HG03095 (cell line): Measurements from ENCODE around the gene SLC5A2.
"Not testable (repeated sequence)": the region's sequence is repeated elsewhere in the genome, so short reads cannot be mapped to it uniquely, and the experiment has no call there.

Experiments used
- ATAC-seq: cut with Tn5 transposase; IDR thresholded peaks from one replicate; pipeline ENCODE4 v1.9.1; 2021; ENCODE audit warnings: moderate library complexity; ENCODE audit not compliant: unreplicated experiment

SLC5A2 gene

GRCh38 chr16:31483081-31483480, at the start of gene SLC5A2:
SLC5A2 (plus strand) TSS chr16:31483123; CDS start chr16:31483137, 14 bp downstream.
- no peak for ATAC-seq

GRCh38 chr16:31435341-31436220, 47.3 kb upstream of the SLC5A2 start:
- no peak for ATAC-seq

- no peak for ATAC-seq
Observed at GRCh38 chr16:31436221-31437045, 46.5 kb upstream of the SLC5A2 start.

- no peak for ATAC-seq
Observed at GRCh38 chr16:31438414-31438813, 44.5 kb upstream of the SLC5A2 start.

- ATAC-seq, result not testable (repeated sequence)
Observed at GRCh38 chr16:31439023-31439422, 43.9 kb upstream of the SLC5A2 start.

DNA sequence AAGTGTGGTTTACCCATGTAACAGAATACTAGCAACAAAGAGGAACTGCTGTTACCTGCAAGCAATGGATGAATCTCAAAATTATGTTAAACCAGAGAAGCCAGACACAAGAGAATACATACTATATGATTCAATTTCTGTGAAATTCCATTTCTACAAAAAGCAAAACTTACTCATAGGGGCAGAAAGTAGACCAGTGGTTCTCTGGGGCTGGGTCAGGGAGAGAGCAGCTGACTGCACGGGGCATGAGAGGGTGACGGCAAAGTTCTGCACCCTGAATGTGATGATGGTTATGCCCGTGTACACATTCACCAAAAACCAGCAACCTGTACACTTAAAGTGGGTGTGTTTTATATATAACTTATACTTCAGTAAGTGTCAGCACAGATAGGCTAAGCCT, 43.4 kb upstream of the SLC5A2 start:
- no peak for ATAC-seq

- no peak for ATAC-seq
Observed at GRCh38 chr16:31440516-31441184, 42.3 kb upstream of the SLC5A2 start.

- ATAC-seq, result no peak
Observed at GRCh38 chr16:31441956-31442355, 41.0 kb upstream of the SLC5A2 start.

GRCh38 chr16:31445931-31446330, 37.0 kb upstream of the SLC5A2 start:
- ATAC-seq, result not testable (repeated sequence)

DNA sequence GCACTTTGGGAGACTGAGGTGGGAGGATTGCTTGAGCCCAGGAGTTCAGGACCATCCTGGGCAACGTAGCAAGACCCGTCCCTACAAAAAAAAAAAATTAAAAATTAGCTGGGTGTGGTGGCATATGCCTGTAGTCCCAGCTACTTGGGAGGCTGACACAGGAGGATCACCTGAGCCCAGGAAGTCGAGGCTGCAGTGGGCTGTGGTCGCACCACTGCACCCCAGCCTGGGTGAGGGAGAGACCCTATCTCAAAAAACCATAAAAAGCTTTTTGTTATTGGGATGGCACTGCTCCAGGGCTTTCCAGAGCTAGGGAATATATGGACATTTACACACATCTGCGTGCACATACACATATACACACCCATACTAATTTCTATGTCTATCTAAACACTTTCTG, 31.7 kb upstream of the SLC5A2 start:
- no peak for ATAC-seq

DNA sequence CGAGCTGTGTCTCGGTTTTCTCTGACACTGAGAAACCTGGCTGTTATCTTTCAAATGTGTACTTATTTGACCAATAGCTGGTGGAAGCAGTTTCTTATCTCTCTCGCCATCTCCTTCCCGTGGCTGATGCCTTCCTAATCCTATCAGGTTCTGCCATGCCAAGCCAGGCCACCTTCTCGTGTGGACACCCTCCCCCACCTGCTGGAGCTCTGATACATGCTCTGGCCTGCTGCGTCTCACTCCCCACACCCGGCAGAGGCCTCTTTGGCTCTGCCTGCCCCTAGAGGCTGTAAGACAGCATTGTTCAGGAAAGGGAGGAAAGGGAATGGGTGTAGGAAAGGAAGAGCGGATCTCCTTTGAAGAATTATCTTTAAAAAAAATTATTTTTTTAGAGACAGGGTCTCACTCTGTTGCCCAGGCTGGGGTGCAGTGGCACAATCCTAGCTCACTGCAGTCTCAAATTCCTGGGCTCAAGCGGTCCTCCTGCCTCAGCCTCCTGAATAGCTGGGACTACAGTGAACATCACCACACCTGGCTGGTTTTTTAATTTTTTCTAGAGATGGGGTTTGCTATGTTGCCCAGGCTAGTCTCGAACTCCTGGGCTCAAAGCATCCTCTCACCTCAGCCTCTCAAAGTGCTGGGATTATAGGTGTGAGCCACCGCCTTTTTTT, 31.1 kb upstream of the SLC5A2 start:
- ATAC-seq, result no peak

DNA sequence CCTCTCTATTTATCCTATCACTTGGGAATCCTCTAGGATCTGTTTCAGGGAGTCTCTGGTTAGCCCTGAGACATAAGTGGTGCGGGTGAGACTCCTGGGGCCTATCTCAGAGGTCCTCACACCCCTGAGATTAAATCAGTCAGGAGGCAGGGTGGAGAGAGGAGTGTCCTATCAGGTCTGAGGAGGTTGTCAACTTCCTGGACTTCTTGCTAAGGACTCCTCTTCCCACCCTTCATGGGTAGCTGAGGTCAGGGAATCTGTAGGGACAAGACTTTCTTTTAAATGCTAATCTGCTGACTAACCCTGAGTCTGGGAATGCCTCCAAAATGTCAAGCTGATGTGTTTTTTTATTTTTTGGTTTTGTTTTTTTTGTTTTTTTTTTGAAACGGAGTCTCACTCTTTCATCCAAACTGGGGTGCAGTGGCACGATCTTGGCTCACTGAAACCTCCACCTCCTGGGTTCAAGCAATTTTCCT, 30.3 kb upstream of the SLC5A2 start:
- no peak for ATAC-seq

DNA sequence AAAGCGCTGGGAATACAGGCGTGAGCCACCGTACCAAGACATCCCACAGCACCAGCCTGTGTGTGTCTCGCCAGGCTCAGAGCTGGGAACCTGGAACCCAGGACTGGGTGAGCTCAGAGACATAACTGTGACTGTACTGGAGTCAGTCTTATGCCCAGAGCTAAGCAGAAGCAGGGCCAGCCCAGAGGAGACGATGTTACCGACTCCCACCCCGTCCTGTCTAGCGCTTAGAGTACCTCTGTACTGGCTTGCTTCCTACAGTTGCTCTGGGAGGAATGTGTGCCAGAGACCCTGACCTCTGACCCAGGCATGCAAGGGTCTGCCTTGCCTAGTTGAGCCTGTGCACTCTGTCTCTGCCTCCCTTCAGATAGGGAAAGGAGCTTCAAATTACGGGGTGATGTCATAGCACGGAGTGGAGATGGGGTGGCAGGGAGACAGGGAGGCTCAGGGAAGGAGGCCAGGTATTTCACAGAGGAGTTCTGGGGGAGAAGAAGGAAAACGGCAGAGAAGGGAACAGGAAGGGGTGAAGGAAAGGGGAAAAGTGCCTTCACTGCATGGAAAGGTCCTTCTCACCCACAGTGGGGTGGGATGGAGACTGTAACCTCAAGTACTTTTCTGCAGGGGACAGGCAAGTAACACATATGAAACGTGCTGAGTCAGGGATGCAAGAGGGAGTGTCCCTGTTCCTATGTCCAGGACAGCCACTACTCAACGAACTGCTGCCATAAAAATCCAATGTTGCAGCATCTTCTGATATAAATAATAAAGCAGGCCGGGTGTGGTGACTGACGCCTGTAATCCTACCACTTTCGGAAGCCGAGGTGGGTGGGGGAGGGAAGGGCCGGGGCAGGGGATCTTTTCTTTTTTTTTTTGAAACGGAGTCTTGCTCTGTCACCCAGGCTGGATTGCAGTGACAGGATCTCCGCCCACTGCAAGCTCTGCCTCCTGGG, 29.4 kb upstream of the SLC5A2 start:
- no peak for ATAC-seq

DNA sequence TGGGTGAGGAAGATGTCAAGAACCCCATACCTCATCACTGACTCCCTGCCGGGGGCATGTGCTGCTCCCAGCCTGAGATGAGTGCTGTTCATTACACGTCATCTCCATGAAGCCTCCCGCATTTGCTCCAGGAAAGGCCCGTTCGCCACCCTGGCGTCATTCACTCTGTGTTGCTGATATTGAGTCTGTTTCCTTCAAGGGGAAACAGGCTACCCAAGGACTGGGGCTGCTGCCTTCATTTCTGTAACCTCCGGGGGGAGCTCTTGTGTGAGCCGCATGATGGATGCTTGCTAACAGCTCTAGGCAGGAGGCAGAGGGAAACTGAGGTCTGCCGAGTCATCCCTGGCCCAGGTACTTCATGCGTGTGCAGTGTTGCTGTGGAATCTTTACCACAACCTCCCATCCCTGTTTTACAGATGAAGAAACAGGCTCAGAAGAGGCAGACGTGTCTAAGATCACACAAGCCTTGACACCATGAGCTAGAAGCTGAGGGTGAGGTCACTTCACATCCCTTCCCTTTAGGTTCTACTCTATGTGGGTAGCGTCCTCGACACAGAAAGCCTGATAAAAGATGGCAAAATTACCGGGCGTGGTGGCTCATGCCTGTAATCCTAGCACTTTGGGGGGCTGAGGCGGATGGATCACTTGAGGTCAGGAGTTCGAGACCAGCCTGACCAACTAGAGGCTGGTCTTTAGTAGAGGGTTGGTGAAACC, 27.2 kb upstream of the SLC5A2 start:
- no peak for ATAC-seq

DNA sequence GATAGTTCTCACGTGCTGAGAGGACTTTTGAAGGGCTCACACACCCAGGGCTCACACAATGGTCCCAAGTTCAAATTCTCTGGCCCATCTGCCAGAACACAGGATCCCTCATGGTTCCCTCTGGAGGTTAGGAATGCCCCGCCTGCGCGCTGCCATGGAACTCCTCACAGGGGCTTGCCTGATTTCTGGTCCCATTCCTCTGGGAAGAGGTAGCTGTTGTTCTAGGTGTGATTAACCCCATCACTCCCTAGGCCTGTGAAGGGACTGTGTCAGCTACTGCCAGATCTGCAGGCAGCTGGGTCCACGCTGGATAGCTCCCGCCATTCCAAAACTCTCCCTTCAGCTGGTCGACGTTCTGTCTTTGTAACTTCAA, 25.9 kb upstream of the SLC5A2 start:
- no peak for ATAC-seq

DNA sequence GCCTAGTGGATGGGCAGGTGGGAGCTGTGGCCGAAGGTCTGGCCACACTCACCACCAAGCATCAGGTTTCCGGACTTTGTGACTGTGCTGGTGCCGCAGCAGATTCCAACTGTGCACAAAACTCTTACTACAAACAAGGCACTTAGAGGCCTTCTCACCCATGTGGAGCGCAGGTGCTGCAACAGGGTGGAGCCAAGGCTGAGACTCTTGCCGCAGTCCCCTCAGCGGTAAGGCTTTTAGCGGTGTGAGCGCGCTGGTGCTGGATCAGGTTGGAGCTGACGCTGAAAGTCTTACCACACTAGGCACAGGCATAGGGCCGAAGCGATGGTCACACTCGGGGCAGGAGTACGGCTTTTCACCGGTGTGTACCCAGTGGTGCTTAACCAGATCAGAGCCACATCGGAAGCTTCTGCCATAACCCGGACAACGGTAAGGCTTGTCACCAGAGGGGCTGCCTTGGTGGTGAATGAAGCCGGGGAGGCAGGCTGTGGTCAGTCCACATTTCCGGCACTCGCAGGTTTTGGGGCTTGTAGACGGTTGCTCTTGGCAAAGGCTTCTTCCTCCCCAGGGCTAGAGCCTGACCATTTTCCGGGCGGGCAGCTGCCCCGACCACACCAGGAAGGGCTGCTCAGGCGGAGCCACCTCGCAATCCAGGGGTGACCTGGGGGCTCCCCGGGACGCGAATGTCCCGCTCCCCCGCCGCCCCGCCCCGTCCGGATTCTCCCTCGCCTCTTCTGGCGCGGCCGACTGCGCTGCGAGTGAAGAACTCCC, 24.7 kb upstream of the SLC5A2 start:
- ATAC-seq, result no peak

- peak; percentile 64 for ATAC-seq
Observed at GRCh38 chr16:31458844-31459686, 23.9 kb upstream of the SLC5A2 start, which contains the start of gene ARMC5. ARMC5 (plus strand) TSS chr16:31459501; CDS start chr16:31459525, 24 bp downstream.
